Measurements from ENCODE around the gene SRPRA.
"Not testable (repeated sequence)": the region's sequence is repeated elsewhere in the genome, so short reads cannot be mapped to it uniquely, and the experiment has no call there.

The SRPRA gene

GRCh38 chr11:126268708-126269579 lies at the start of gene SRPRA, which contains the start of gene FOXRED1:
SRPRA (minus strand) TSS chr11:126268895; CDS start chr11:126268804, 91 bp downstream.
FOXRED1 (plus strand) TSS chr11:126269154; CDS start chr11:126269207, 53 bp downstream.
- FAIRE-seq (peak; percentile 99), DNase-seq (ENCODE audit: insufficient read length, low spot score) (peak; percentile 99)

GRCh38 chr11:126317756-126318573 lies 49.3 kb upstream of the SRPRA start:
- DNase-seq (ENCODE audit: insufficient read length, low spot score) (no peak), FAIRE-seq (peak; percentile 58)

- FAIRE-seq (no peak), DNase-seq (ENCODE audit: insufficient read length, low spot score) (no peak)
Observed at GRCh38 chr11:126317432-126317755, 48.7 kb upstream of the SRPRA start.

- FAIRE-seq, result no peak
- DNase-seq (ENCODE audit: insufficient read length, low spot score), result no peak
Observed at GRCh38 chr11:126313826-126314225, 45.1 kb upstream of the SRPRA start.

- FAIRE-seq (no peak), DNase-seq (ENCODE audit: insufficient read length, low spot score) (no peak)
Observed at GRCh38 chr11:126312961-126313360, 44.3 kb upstream of the SRPRA start.

- FAIRE-seq, result peak; percentile 80
- DNase-seq (ENCODE audit: insufficient read length, low spot score), result no peak
Observed at GRCh38 chr11:126311401-126312291, 43.0 kb upstream of the SRPRA start.

GRCh38 chr11:126310992-126311310 lies 42.3 kb upstream of the SRPRA start:
- FAIRE-seq (no peak), DNase-seq (ENCODE audit: insufficient read length, low spot score) (no peak)

- no peak for DNase-seq (ENCODE audit: insufficient read length, low spot score)
- FAIRE-seq, result peak; percentile 88
Observed at GRCh38 chr11:126310200-126310991, 41.7 kb upstream of the SRPRA start.

GRCh38 chr11:126308771-126309170 lies 40.1 kb upstream of the SRPRA start:
- FAIRE-seq; DNase-seq (ENCODE audit: insufficient read length, low spot score): not testable (repeated sequence)

- FAIRE-seq, result no peak
- DNase-seq (ENCODE audit: insufficient read length, low spot score), result no peak
Observed at GRCh38 chr11:126308271-126308671, 39.6 kb upstream of the SRPRA start.

- DNase-seq (ENCODE audit: insufficient read length, low spot score) (no peak), FAIRE-seq (no peak)
Observed at GRCh38 chr11:126307706-126308105, 39.0 kb upstream of the SRPRA start.

- DNase-seq (ENCODE audit: insufficient read length, low spot score) (no peak), FAIRE-seq (peak; percentile 91)
Observed at GRCh38 chr11:126305699-126306098, 37.0 kb upstream of the SRPRA start.

GRCh38 chr11:126304457-126305075 lies 35.9 kb upstream of the SRPRA start:
- FAIRE-seq, result no peak

GRCh38 chr11:126303623-126304456 lies 35.1 kb upstream of the SRPRA start, which contains the start of gene DCPS:
DCPS (plus strand) TSS chr11:126304060; CDS start chr11:126304081, 21 bp downstream.
- DNase-seq (ENCODE audit: insufficient read length, low spot score) (peak; percentile 84), FAIRE-seq (peak; percentile 89)

More at GRCh38 chr11:126304457-126305075, 35.9 kb upstream of the SRPRA start:
- DNase-seq (ENCODE audit: insufficient read length, low spot score), result no peak

- DNase-seq (ENCODE audit: insufficient read length, low spot score) (no peak), FAIRE-seq (no peak)
Observed at GRCh38 chr11:126297004-126297403, 28.3 kb upstream of the SRPRA start.

GRCh38 chr11:126293726-126294125 lies 25.0 kb upstream of the SRPRA start:
- FAIRE-seq, result no peak

GRCh38 chr11:126290887-126291286 lies 22.2 kb upstream of the SRPRA start:
- DNase-seq (ENCODE audit: insufficient read length, low spot score) (no peak), FAIRE-seq (no peak)

More at GRCh38 chr11:126293726-126294125, 25.0 kb upstream of the SRPRA start:
- no peak for DNase-seq (ENCODE audit: insufficient read length, low spot score)

GRCh38 chr11:126288237-126288636 lies 19.5 kb upstream of the SRPRA start:
- DNase-seq (ENCODE audit: insufficient read length, low spot score), result no peak
- no peak for FAIRE-seq
